GM12891 (cell line): Measurements from ENCODE around the gene OLFM3.

Experiments
- POLR2A ChIP-seq: IDR thresholded peaks from 2 replicates; pipeline ENCODE4 v1.6.1; 2011; ENCODE audit warnings: low read depth, low read length, control low read depth
- POLR2AphosphoS5 ChIP-seq: IDR thresholded peaks from 2 replicates; pipeline ENCODE4 v1.6.1; 2011; ENCODE audit warnings: low read depth, low read length, control low read depth
- TAF1 ChIP-seq: IDR thresholded peaks from 2 replicates; pipeline ENCODE4 v1.6.1; 2011; ENCODE audit warnings: low read depth, low read length, control low read depth

DNA sequence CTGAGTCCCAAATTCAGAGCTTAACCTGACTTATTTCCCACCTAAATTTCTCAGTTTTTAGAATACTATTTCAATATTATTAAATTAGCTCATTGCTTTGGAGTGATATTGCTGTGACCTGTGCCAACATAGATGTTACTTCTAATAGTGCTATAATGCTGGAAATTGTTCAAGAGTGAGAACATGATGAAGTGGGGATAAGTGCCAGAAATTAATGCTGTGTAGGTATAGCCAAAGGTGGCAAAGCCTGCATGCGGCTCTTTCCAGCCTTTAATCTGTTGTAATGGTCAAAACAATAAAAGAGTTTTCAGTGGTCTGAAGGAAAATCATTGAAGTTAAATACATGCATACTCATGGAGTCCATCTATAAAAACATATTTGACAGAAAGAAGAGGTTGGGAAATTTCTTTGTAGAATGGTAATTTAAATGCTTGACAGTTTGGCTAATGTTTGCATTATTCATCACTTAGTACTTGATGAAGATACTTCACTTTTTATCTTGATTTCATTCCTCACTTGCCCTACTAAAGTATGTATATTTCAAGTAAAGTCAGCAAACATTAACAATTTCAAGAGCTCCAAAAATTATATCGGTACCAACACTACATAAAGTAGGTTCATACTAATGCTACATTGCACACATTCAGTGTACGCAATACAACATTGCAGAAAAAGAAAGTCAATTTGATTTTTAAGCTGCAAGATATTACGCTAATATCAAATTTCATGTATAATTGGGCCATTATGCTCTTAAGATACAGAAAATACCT is 82.1 kb downstream of the OLFM3 start:
- TF ChIP-seq TAF1 (no peak), POLR2AphosphoS5 (no peak), POLR2A (no peak)
